A549 (cell line): ENCODE measurements around the gene SLC24A4. TPM values are rescaled to one million over a fixed set of nuclear protein-coding genes. Genes with fewer than 3 reads are reported as not detected.

Experiments used
- ATAC-seq, 2 experiments: fragments of 200-7000 bp in 1 of 2; fragments of >200 bp in 1 of 2; cut with Nextera tagmentation in 1 of 2; cut with Tn5 transposase in 1 of 2; 3 replicates each; pipeline versions ENCODE4 v1.8.0 to v1.9.1; 2018 to 2020; ENCODE audit warnings: mild to moderate bottlenecking in 1 of 2, moderate library complexity in 1 of 2
- CTCF ChIA-PET: fragments of 300-600 bp; sonication (Branson Sonifier 250); formaldehyde crosslinking; extraction: SDS; loops from one replicate; lab custom pipeline; 2021; ENCODE audit warnings: antibody characterized with exemption, inconsistent platforms; lab: Yijun Ruan, JAX
- POLR2A ChIA-PET: fragments of 350-600 bp; formaldehyde crosslinking; extraction: SDS; loops from one replicate; lab custom pipeline; 2021; ENCODE audit warnings: antibody characterized with exemption, inconsistent platforms; lab: Yijun Ruan, JAX
- DNase-seq, 2 experiments: peaks; one replicate each; pipeline versions ENCODE4 v3.0.0 to v3.0.0-alpha.2; 2011 to 2016; ENCODE audit warnings: low read depth in 1 of 2, low spot score in 1 of 2
- FAIRE-seq: peaks from 2 replicates; lab custom pipeline; 2011; peaks lifted over from hg19 to GRCh38; lab: Jason Lieb, UNC
- H3K27ac ChIP-seq, 2 experiments: fragments of >200 bp; sonication (Bioruptor Twin); formaldehyde crosslinking; 3 replicates each; pipeline ENCODE4 v1.5.1; 2016 to 2017
- H3K4me1 ChIP-seq: fragments of >200 bp; sonication (Bioruptor Twin); formaldehyde crosslinking; 3 replicates; pipeline ENCODE4 v1.6.1; 2016
- H3K4me2 ChIP-seq: fragments of >200 bp; sonication (Bioruptor Twin); formaldehyde crosslinking; 3 replicates; pipeline ENCODE4 v1.6.1; 2016
- H3K4me3 ChIP-seq: fragments of >200 bp; sonication (Bioruptor Twin); formaldehyde crosslinking; 3 replicates; pipeline ENCODE4 v1.5.1; 2016
- H3K9me3 ChIP-seq: fragments of >200 bp; sonication (Bioruptor Twin); formaldehyde crosslinking; 3 replicates; pipeline ENCODE4 v1.6.1; 2016
- CBX2 ChIP-seq: fragments of 200-600 bp; sonication (generic); IDR thresholded peaks from 2 replicates; pipeline ENCODE4 v1.6.1; 2016; ENCODE audit warnings: low read depth, mild to moderate bottlenecking, borderline replicate concordance
- ESRRA ChIP-seq: fragments of 150-350 bp; IDR thresholded peaks from 2 replicates; pipeline ENCODE4 v1.6.1; 2014; ENCODE audit warnings: mild to moderate bottlenecking, low read length, borderline replicate concordance
- FOXS1 ChIP-seq: fragments of 250-450 bp; sonication (Bioruptor Pico); IDR thresholded peaks from 2 replicates; pipeline ENCODE4 v1.5.0; 2020; ENCODE audit warnings: mild to moderate bottlenecking, moderate library complexity
- HDAC2 ChIP-seq: fragments of 200-600 bp; sonication (generic); IDR thresholded peaks from 2 replicates; pipeline ENCODE4 v1.6.1; 2016
- HEYL ChIP-seq: fragments of 250-450 bp; sonication (Bioruptor Pico); IDR thresholded peaks from 2 replicates; pipeline ENCODE4 v1.8.0; 2021; ENCODE audit warnings: mild to moderate bottlenecking, moderate library complexity
- HOXB5 ChIP-seq: fragments of 250-450 bp; sonication (Bioruptor Pico); IDR thresholded peaks from 2 replicates; pipeline ENCODE4 v1.5.0; 2020; ENCODE audit warnings: mild to moderate bottlenecking, moderate library complexity
- JUNB ChIP-seq: fragments of >200 bp; sonication (Bioruptor Twin); formaldehyde crosslinking; IDR thresholded peaks from 2 replicates; pipeline ENCODE4 v1.6.1; 2016
- KDM5A ChIP-seq: fragments of 200-600 bp; sonication (generic); IDR thresholded peaks from 2 replicates; pipeline ENCODE4 v1.6.1; 2016; ENCODE audit warnings: antibody characterized with exemption, mild to moderate bottlenecking
- MAFK ChIP-seq: fragments of 450-650 bp; IDR thresholded peaks from 2 replicates; pipeline ENCODE4 v1.6.1; 2014; ENCODE audit not compliant: partially characterized antibody
- PHF8 ChIP-seq: fragments of 200-600 bp; sonication (generic); IDR thresholded peaks from 2 replicates; pipeline ENCODE4 v1.6.1; 2016; ENCODE audit warnings: low read depth, mild to moderate bottlenecking, antibody characterized with exemption, moderate library complexity, borderline replicate concordance
- RCOR1 ChIP-seq: fragments of 150-350 bp; IDR thresholded peaks from 2 replicates; pipeline ENCODE4 v1.6.1; 2014; ENCODE audit warnings: antibody characterized with exemption, low read length, low read depth
- RFX5 ChIP-seq: fragments of 450-650 bp; IDR thresholded peaks from 2 replicates; pipeline ENCODE4 v1.7.1; 2014; ENCODE audit warnings: antibody characterized with exemption, mild to moderate bottlenecking, moderate library complexity
- RNF2 ChIP-seq: fragments of 200-600 bp; sonication (generic); IDR thresholded peaks from 2 replicates; pipeline ENCODE4 v1.6.1; 2016; ENCODE audit warnings: low read depth, mild to moderate bottlenecking, antibody characterized with exemption, moderate library complexity, borderline replicate concordance
- ZFP36 ChIP-seq: fragments of 450-650 bp; IDR thresholded peaks from 2 replicates; pipeline ENCODE4 v1.6.1; 2014; ENCODE audit warnings: borderline replicate concordance; ENCODE audit not compliant: partially characterized antibody
- WGBS: methylation state at CpG from one replicate; pipeline ENCODE4 v1.1.6; 2017; ENCODE audit errors: missing lambda C conversion rate; 5-methylcytosine and 5-hydroxymethylcytosine counted together
- polyA plus RNA-seq, 4 experiments: library from polyadenylated mRNA; depleted of rRNA in 3 of 4; stranded (reverse); fragments of >200 nt; fragmentation: RNase III in 1 of 4; extraction: RNeasy Plus Mini Kit Qiagen cat#74134 plus additional on column Dnase treatment in 1 of 4; gene quantifications; 2 replicates in 3 of 4; 3 replicates in 1 of 4; pipeline ENCODE4 v1.2.3, GENCODE V29; 2011 to 2017
- TF ChIP-seq, protein P1 (sequence below): fragments of 450-650 bp; IDR thresholded peaks from 2 replicates; pipeline ENCODE4 v1.6.1; 2014; ENCODE audit warnings: antibody characterized with exemption
- TF ChIP-seq, protein P2 (sequence below): fragments of >200 bp; sonication (Bioruptor Twin); formaldehyde crosslinking; IDR thresholded peaks from 2 replicates; pipeline ENCODE4 v1.6.1; 2016
- TF ChIP-seq, protein P3 (sequence below): IDR thresholded peaks from 2 replicates; pipeline ENCODE4 v1.6.1; 2012
- TF ChIP-seq, protein P4 (sequence below): IDR thresholded peaks from 2 replicates; pipeline ENCODE4 v1.6.1; 2012; ENCODE audit warnings: low read depth, borderline replicate concordance

Gene SLC24A4
- polyA plus RNA-seq, 2 of the 4 experiments (the other 2 are of a cell fraction), result 0.05 to 0.19 TPM

DNA sequence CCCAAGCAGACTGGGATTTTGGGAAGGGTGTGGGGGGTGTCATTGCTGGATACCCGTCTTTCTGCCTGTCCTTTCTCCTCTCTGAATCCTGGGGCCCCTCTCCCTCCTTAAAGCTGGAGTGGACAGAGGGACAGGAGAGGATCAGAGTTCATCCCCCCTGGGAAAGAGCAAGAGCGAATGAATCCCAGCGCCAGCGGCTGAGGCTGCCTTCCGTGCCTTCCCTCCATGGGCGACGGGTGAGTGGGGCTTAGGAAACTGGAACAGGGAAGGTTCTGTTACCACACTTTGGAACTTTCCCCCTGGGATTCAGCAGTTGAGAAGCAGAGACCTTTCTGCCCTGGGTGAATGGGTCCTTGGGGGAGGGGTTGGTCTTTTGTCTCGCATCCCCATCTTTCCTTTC, 174.4 kb downstream of the SLC24A4 start (continued):
- TF ChIP-seq FOXS1 (CRISPR knock-in tag) (no peak), RNF2 (no peak), CBX2 (no peak), PHF8 (no peak), MAFK (no peak), ESRRA (no peak), KDM5A (no peak)
- TF ChIP-seq, protein P1, sequence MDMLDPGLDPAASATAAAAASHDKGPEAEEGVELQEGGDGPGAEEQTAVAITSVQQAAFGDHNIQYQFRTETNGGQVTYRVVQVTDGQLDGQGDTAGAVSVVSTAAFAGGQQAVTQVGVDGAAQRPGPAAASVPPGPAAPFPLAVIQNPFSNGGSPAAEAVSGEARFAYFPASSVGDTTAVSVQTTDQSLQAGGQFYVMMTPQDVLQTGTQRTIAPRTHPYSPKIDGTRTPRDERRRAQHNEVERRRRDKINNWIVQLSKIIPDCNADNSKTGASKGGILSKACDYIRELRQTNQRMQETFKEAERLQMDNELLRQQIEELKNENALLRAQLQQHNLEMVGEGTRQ, result no peak
- TF ChIP-seq, protein P2, sequence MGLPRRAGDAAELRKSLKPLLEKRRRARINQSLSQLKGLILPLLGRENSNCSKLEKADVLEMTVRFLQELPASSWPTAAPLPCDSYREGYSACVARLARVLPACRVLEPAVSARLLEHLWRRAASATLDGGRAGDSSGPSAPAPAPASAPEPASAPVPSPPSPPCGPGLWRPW, result no peak

DNA sequence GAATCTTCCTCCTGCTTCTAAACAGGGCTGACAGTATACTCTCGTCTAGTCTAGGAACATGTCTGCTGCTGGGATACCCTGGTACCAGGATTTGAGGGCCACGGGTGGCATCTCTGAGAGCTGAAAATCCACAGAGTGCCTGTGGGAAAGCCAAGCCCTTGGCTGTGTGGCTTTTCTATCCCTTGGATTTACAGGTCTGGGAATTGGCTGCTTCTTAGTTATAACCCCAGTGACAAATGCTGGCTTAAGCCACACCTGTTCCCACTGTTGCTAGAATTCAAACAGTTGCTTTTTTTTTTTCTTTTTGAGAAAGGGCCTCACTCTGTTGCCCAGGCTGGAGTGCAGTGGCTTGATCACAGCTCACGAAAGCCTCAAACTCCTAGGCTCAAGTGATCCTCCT, 176.3 kb downstream of the SLC24A4 start:
- FAIRE-seq, result no peak
- no peak for DNase-seq
- CTCF ChIA-PET, result interaction anchor here (0.6 to 1.4 kb wide), 9 partner anchors 9 to 202 kb away, joined by 3 to 6 read pairs (median 3); no protein-coding TSS in a partner anchor
- no peak for ATAC-seq
- 75% methylated on average over 3 of the region's 3 CpGs for WGBS
- TF ChIP-seq FOXS1 (CRISPR knock-in tag) (no peak), MAFK (no peak), HEYL (no peak)
- TF ChIP-seq, protein P3, sequence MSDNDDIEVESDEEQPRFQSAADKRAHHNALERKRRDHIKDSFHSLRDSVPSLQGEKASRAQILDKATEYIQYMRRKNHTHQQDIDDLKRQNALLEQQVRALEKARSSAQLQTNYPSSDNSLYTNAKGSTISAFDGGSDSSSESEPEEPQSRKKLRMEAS, result no peak
- Histone ChIP-seq H3K4me2 (no peak overlapping the region), H3K4me1 (peaks cover 29% of the 10 kb centered on the region), H3K27ac (peak overlapping the region; percentile 15 to 79; a peak in 4 of 6 replicates), H3K4me3 (no peak overlapping the region), H3K9me3 (no peaks in the 10 kb centered on the region)
- POLR2A ChIA-PET, result no interaction called here

DNA sequence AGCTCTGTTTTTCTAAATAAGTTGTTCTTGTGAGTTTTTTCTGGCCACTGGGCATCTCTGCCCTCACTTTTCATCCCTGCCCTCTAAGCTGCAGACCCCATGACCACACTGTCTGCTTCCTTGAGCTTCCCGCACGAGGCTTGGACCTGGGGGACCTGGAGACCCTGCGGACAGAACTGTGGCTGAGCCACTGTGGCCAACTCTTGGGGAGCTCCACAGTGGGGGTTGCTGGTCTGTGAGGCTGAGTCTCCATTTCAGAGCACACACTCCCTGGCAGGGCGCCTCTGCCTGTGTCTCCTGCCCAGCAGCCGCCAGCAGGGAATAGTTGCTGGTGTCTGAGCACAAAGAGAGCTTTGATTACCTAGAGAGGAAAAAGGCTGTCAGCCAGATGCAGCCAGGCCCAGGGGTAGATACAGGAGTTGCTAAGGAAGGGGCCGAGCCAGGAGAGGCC, 177.6 kb downstream of the SLC24A4 start:
- WGBS, result 85% methylated on average over 6 of the region's 6 CpGs
- H3K4me3 ChIP-seq, result no peak overlapping the region
- no peak for ATAC-seq
- DNase-seq, result no peak
- TF ChIP-seq ZFP36 (no peak), HOXB5 (no peak), PHF8 (no peak), JUNB (no peak), MAFK (no peak), RCOR1 (no peak), RFX5 (no peak)
- TF ChIP-seq, protein P4, sequence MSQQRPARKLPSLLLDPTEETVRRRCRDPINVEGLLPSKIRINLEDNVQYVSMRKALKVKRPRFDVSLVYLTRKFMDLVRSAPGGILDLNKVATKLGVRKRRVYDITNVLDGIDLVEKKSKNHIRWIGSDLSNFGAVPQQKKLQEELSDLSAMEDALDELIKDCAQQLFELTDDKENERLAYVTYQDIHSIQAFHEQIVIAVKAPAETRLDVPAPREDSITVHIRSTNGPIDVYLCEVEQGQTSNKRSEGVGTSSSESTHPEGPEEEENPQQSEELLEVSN, result no peak
- TF ChIP-seq, all 56 proteins: peak for 0
- no peak for FAIRE-seq
- H3K27ac ChIP-seq, result peak overlapping the region; percentile 49 to 79; a peak in 5 of 6 replicates
- H3K4me1 ChIP-seq, result peaks cover 42% of the 10 kb centered on the region
- ChIA-PET POLR2A (no interaction called here), CTCF (interaction anchor here (0.7 to 1.1 kb wide), 3 partner anchors 10 to 365 kb away, joined by 3 to 4 read pairs (median 3); no protein-coding TSS in a partner anchor)
- no peaks in the 10 kb centered on the region for H3K9me3 ChIP-seq
- H3K4me2 ChIP-seq, result no peak overlapping the region

DNA sequence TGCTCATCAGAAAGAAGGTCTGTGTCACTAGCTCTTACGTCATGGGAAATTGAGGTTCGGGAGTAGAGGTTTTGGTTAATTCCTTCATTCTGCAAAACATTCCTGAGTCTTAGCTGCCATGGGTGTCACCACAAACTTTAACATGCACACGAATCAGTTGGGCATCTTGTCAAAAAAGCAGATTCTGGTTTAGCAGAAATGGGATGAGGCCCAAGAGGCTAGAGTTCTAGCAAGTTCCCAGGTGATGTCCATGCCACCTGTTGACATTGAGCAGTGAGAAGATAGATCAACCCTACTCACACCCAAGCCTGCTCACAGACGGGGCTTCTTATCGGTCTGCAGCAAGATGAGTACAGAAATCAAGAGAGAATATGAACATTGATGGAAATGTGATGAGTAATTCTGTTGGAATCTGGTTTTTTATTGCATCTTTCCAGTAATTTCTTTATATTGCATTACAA, 179.0 kb downstream of the SLC24A4 start:
- CTCF ChIA-PET, result no interaction called here
- Histone ChIP-seq H3K27ac (peak overlapping the region; percentile 84 to 86), H3K4me1 (peaks cover 44% of the 10 kb centered on the region), H3K4me2 (peak overlapping the region; percentile 58; the same call in 2 of the 3 replicates), H3K4me3 (no peak overlapping the region), H3K9me3 (no peaks in the 10 kb centered on the region)
- WGBS, result 87% methylated on average over 5 of the region's 5 CpGs
- ATAC-seq (no peak), FAIRE-seq (no peak), DNase-seq (no peak)
- POLR2A ChIA-PET, result no interaction called here
- TF ChIP-seq HDAC2, result no peak
